HUES64 (cell line): ENCODE measurements around the gene MYCT1.

Source experiments
- H3K27ac ChIP-seq: 2 replicates; pipeline ENCODE4 v1.7.0; 2013; ENCODE audit warnings: low read depth, low read length, inconsistent platforms
- H3K27me3 ChIP-seq: 2 replicates; pipeline ENCODE4 v1.6.1; 2013; ENCODE audit warnings: mild to moderate bottlenecking, low read length; ENCODE audit not compliant: insufficient read depth
- H3K36me3 ChIP-seq: 2 replicates; pipeline ENCODE4 v1.6.1; 2013; ENCODE audit warnings: mild to moderate bottlenecking, low read length; ENCODE audit not compliant: insufficient read depth
- H3K4me1 ChIP-seq: 2 replicates; pipeline ENCODE4 v1.6.1; 2013; ENCODE audit warnings: mild to moderate bottlenecking, low read length, moderate library complexity; ENCODE audit not compliant: insufficient read depth
- H3K4me3 ChIP-seq: 2 replicates; pipeline ENCODE4 v1.5.1; 2013; ENCODE audit warnings: mild to moderate bottlenecking, low read length, moderate library complexity
- H3K9ac ChIP-seq: 2 replicates; pipeline ENCODE4 v1.6.1; 2013; ENCODE audit warnings: mild to moderate bottlenecking, low read depth, low read length
- H3K9me3 ChIP-seq: 2 replicates; pipeline ENCODE4 v1.6.1; 2013; ENCODE audit warnings: low read depth, low read length; ENCODE audit not compliant: insufficient read depth
- WGBS: fragments of 150-250, 120-280 bp; methylation state at CpG from one replicate; pipeline ENCODE4 v1.1.7; 2013; ENCODE audit warnings: missing lambda C conversion rate; 5-methylcytosine and 5-hydroxymethylcytosine counted together

Gene MYCT1

DNA sequence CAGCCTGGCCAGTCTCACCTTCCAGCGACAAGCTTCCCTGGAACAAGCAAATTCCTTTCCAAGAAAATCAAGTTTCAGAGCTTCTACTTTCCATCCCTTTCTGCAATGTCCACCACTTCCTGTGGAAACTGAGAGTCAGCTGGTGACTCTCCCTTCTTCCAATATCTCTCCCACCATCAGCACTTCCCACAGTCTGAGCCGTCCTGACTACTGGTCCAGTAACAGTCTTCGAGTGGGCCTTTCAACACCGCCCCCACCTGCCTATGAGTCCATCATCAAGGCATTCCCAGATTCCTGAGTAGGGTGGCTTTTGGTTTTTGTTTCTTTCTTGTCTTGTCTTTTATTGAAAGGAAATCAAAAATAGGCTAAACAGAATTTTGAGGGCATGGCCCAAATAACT is 24.3 kb downstream of the MYCT1 start:
- Histone ChIP-seq H3K4me3 (no peak overlapping the region), H3K27ac (no peak overlapping the region), H3K4me1 (no peaks in the 10 kb centered on the region), H3K27me3 (no peaks in the 10 kb centered on the region), H3K36me3 (no peaks in the 10 kb centered on the region), H3K9ac (no peak overlapping the region), H3K9me3 (no peaks in the 10 kb centered on the region)
- 96% methylated on average over 4 of the region's 4 CpGs for WGBS

DNA sequence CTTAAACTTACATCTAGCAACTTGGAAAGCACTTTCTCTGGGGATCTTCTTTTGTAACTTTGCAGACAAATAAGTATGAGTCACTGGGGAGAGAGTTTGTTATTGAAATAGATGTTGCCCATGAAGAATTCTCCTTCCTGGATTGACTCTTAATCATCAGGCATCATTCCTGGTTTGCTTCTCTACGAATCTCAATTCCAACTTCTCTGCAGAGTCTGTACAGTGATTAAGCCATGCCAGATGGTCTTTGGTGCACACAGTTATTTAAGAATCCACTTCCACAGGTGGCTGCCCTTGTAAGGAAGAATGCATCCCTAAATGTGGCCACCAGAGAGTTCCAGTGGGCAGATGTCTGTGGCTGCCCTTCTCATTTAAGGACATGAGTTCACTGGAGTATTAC is 25.7 kb downstream of the MYCT1 start:
- WGBS: 68% methylated on average over 1 of the region's 1 CpG
- H3K36me3 ChIP-seq: no peaks in the 10 kb centered on the region
- H3K27ac ChIP-seq: no peak overlapping the region
- no peaks in the 10 kb centered on the region for H3K27me3 ChIP-seq
- no peaks in the 10 kb centered on the region for H3K4me1 ChIP-seq
- H3K9ac ChIP-seq: no peak overlapping the region
- no peaks in the 10 kb centered on the region for H3K9me3 ChIP-seq
- H3K4me3 ChIP-seq: no peak overlapping the region

DNA sequence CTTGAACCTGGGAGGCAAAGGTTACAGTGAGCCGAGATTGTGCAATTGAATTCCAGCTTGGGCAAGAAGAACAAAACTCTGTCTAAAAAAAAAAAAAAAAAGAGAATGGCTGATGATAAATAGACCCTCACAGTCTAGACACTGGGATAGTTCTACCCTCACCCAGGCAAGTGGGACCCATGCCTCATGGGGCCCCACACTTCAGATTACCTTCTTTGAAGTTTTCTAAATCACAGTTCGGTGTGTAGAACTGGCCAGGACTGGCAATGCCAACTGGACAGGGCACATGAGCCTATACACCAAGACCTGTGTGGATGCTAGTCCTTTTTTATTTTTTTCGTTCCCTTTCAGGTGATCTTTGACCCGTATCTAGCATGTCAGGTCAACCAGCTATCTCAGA is 28.6 kb downstream of the MYCT1 start:
- Histone ChIP-seq H3K9me3 (no peaks in the 10 kb centered on the region), H3K36me3 (no peaks in the 10 kb centered on the region), H3K27ac (no peak overlapping the region), H3K4me3 (no peak overlapping the region), H3K27me3 (no peaks in the 10 kb centered on the region), H3K9ac (no peak overlapping the region), H3K4me1 (no peaks in the 10 kb centered on the region)
- WGBS: 85% methylated on average over 4 of the region's 4 CpGs

DNA sequence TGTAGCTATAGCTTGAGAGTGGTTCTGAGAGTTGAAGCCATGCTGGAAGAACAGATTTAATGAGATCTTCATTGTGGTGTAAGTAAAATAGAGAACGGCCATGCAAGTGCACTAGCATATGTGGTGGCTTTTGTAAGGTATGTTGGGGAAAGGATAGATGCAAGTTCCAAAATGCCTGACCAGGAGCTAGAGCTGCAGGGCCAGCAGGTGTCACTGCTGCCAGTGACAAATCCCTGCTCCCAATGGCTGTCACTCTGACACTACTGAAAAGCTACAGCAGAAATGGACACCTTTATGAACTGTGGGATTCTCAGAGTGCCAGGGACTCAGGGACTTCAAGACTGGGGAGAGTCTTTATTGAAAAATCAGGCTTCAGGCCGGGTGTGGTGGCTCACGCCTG is 29.8 kb downstream of the MYCT1 start:
- Histone ChIP-seq H3K4me3 (no peak overlapping the region), H3K9ac (no peak overlapping the region), H3K27ac (no peak overlapping the region), H3K36me3 (no peaks in the 10 kb centered on the region), H3K27me3 (no peaks in the 10 kb centered on the region), H3K9me3 (peaks cover 3% of the 10 kb centered on the region; the same call in 1 of the 2 replicates), H3K4me1 (no peaks in the 10 kb centered on the region)
- 90% methylated on average over 3 of the region's 3 CpGs for WGBS

DNA sequence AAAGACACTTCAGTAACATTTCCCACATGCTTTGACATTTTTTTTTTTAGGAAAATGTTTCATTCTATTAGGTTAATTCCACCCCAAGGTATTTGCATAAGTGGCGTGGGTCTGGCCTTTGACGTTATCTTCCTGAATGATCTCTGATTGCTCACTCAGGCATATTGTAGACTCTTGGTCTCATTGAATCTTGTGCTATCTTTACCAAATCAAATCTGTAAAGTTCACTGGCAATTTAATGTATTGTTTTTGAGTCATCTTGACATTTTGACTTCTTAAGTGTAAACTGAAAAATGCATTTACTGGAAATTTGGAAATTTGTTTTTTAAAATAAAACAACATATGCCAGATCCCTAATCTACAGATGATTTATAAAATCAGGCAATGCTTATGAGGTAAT is 36.9 kb downstream of the MYCT1 start:
- Histone ChIP-seq H3K9ac (no peak overlapping the region), H3K36me3 (no peaks in the 10 kb centered on the region), H3K9me3 (peaks cover 10% of the 10 kb centered on the region), H3K4me1 (no peaks in the 10 kb centered on the region), H3K27ac (no peak overlapping the region), H3K27me3 (no peaks in the 10 kb centered on the region), H3K4me3 (no peak overlapping the region)
- WGBS: 82% methylated on average over 2 of the region's 2 CpGs

DNA sequence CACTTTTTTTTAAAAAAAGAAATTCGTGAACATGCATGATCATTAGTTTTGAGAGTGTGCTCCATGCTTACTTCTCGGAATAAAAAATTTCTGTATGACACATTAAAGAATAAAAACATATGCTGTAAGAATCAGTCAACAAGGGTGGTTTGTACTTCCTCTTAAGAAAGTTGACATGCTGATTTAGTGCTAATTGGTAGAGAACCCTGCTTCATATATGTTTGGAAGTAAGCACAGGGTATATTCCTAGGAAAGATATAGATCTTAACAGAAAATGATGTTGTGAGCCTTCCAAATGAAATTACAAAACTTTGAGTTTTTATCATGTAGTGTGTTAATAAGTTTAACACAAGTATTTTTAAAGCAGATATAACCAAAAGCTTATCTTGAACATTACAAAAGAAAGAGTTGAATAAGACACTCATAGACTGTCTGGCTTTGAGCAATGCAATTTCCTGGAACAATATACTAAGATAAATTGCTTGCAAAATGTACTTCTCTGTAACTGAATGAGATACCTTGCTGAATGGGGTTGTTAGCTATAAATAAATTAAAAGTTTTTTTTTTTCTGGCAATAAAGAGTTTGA is 39.1 kb downstream of the MYCT1 start:
- no peaks in the 10 kb centered on the region for H3K36me3 ChIP-seq
- H3K27me3 ChIP-seq: no peaks in the 10 kb centered on the region
- H3K4me3 ChIP-seq: no peak overlapping the region
- WGBS: no CpG with 5 or more reads among the region's 2 CpGs
- no peak overlapping the region for H3K27ac ChIP-seq
- H3K4me1 ChIP-seq: no peaks in the 10 kb centered on the region
- no peak overlapping the region for H3K9ac ChIP-seq
- peaks cover 10% of the 10 kb centered on the region for H3K9me3 ChIP-seq

DNA sequence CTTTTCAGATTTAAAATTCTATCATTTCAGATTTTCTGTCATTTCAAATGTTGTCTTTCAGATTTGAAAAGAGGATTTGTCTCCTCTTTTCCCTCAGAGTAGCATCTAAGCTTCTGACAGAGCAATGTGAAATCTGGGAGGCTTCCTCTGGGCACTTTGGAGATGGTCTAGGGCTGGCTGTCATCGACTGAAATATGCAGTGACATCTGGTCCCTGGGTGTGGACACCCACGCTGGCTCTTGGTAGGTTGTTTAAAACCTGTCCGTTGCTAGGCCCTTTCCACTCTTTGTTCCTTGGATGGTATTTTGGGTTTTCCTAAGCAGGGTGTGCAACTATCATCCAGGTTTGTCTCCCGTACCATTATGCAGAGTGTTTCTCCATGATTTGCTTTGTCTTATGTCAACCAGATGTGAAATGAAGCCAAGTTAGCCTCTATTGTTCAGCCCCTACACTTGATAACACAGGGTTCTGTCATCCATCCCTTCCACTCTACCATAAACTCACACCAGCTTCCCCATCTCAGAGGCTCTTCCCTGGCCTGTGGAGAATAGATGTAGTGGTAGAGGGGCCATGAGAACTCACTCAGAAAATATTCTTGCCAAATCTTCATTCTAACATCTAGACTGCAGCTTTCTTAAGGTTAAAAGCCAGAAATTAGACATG is 47.9 kb downstream of the MYCT1 start:
- no peaks in the 10 kb centered on the region for H3K36me3 ChIP-seq
- H3K4me1 ChIP-seq: 0 out of 2 replicates have a peak, but pooled peaks cover 6% of the 10 kb centered on the region
- H3K27me3 ChIP-seq: no peaks in the 10 kb centered on the region
- 95% methylated on average over 4 of the region's 4 CpGs for WGBS
- no peaks in the 10 kb centered on the region for H3K9me3 ChIP-seq
- no peak overlapping the region for H3K4me3 ChIP-seq
- H3K9ac ChIP-seq: no peak overlapping the region
- H3K27ac ChIP-seq: no peak overlapping the region

DNA sequence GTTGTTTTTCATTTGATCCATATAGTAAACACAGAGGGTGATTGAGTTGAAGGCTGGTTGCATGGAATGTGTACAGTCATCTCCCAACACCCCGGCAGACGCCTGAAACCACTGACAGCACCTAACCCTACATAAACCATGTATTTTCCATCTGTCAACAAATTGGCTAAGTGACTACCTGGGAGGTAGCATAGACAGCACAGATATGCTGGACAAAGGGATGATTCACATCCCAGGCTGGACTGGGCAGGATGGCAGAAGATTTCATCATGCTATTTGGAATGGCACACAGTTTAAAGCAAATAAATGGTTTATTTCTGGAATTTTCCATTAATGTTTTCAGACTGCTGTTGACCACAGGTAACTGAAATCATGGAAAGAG is 48.5 kb downstream of the MYCT1 start:
- no peaks in the 10 kb centered on the region for H3K27me3 ChIP-seq

DNA sequence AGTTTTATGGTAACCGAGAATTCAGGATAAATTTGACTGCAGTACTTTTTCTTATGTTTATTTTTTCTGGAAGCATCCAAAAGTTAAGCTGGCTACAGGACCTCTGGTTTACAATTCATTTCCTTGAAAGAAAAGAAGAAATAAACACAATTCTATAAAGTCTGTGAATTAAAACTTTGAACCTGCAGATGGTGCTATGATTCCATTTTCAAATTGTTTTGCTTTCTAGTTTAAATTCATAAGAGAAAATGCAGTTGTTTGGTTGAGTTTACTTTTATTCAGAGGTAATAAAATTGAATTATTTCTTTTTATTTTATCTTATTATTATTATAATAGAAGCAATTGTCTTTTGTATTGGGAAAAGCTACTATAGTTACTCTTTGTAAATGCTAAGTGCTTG is 51.1 kb downstream of the MYCT1 start:
- 0 out of 2 replicates have a peak, but pooled peaks cover 6% of the 10 kb centered on the region for H3K4me1 ChIP-seq
- no peaks in the 10 kb centered on the region for H3K9me3 ChIP-seq
- 63% methylated on average over 1 of the region's 1 CpG for WGBS
- no peaks in the 10 kb centered on the region for H3K36me3 ChIP-seq
- H3K27me3 ChIP-seq: no peaks in the 10 kb centered on the region
- no peak overlapping the region for H3K4me3 ChIP-seq
- no peak overlapping the region for H3K27ac ChIP-seq
- no peak overlapping the region for H3K9ac ChIP-seq

More for the DNA sequence above, 48.5 kb downstream of the MYCT1 start:
- no peaks in the 10 kb centered on the region for H3K9me3 ChIP-seq
- WGBS: 100% methylated on average over 2 of the region's 2 CpGs
- no peak overlapping the region for H3K4me3 ChIP-seq
- H3K36me3 ChIP-seq: no peaks in the 10 kb centered on the region
- H3K9ac ChIP-seq: no peak overlapping the region
- no peak overlapping the region for H3K27ac ChIP-seq
- H3K4me1 ChIP-seq: 0 out of 2 replicates have a peak, but pooled peaks cover 6% of the 10 kb centered on the region

DNA sequence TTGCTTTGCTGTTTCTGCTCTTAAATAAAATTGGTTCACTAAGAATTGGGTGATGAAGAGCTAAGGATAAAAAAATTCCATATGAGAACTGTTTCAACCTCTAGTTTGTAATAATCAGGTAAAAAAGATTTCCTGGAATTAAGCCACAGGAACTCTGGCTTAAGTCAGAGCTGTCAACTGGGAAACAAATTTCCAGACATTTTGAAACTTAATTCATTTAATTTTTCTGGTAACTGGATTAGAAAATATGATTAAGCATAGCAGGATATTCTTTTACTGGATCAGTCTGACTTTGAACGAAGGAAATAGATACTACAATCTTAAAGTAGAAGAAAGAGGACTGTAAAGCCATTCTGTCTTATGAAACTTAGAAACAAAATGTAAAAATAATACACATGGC is 51.6 kb downstream of the MYCT1 start:
- Histone ChIP-seq H3K9ac (no peak overlapping the region), H3K9me3 (no peaks in the 10 kb centered on the region), H3K4me3 (no peak overlapping the region), H3K36me3 (no peaks in the 10 kb centered on the region), H3K27me3 (no peaks in the 10 kb centered on the region), H3K4me1 (0 out of 2 replicates have a peak, but pooled peaks cover 6% of the 10 kb centered on the region), H3K27ac (no peak overlapping the region)
- WGBS: 91% methylated on average over 1 of the region's 1 CpG

DNA sequence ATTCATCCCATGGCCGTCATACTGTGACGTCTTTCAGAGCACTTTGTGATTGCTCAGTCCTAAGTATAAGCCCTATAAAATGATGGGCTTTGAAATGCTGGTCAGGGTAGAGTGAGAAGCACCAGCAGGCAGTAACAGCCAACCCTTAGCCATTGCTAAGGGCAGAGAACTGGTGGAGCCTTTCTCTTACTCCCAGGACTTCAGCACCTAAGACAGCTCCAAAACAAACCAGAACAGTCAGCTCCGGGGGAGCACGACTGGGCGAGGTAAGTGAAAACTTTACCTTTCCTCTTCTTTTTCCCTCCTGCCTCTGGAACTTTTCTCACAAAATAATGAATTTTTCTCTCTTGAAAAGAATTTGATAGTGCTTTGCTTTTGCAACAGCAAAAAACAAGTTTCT is 53.0 kb downstream of the MYCT1 start, which contains the start of gene VIP:
VIP (plus strand) TSS at position 104 of the 400 bp plus-strand sequence. CDS start 1,381 bp downstream, outside the sequence.
- Histone ChIP-seq H3K4me1 (0 out of 2 replicates have a peak, but pooled peaks cover 6% of the 10 kb centered on the region), H3K9me3 (no peaks in the 10 kb centered on the region), H3K27ac (no peak within 1 kb of the TSS), H3K36me3 (no peaks in the 10 kb centered on the region), H3K4me3 (no peak within 1 kb of the TSS), H3K9ac (no peak within 1 kb of the TSS), H3K27me3 (no peaks in the 10 kb centered on the region)
- 21% methylated on average over 5 of the region's 5 CpGs for WGBS
